Epithelial cell of proximal tubule (primary cell): ENCODE data around the gene DMAC2L. TPM values are rescaled to one million over a fixed set of nuclear protein-coding genes. Genes with fewer than 3 reads are reported as not detected.
"Not testable (repeated sequence)": the region's sequence is repeated elsewhere in the genome, so short reads cannot be mapped to it uniquely, and the experiment has no call there.

Experiments
- DNase-seq: peaks from one replicate; pipeline ENCODE4 v3.0.0-alpha.2; 2011; ENCODE audit warnings: low read depth
- H3K4me3 ChIP-seq: 2 replicates; pipeline ENCODE4 v1.5.1; 2011; ENCODE audit warnings: low read depth, mild to moderate bottlenecking, low read length
- total RNA-seq: library from RNA; depleted of rRNA; stranded (reverse); fragments of >200 nt; gene quantifications from 2 replicates; pipeline ENCODE4 v1.2.3, GENCODE V29; 2015
- TF ChIP-seq, protein P1 (sequence below): conservative IDR thresholded peaks from 2 replicates; pipeline ENCODE4 v1.5.1; 2012; ENCODE audit warnings: low read depth, mild to moderate bottlenecking, low read length

Gene DMAC2L
- total RNA-seq, 1 donor from 2014 or later: 5.4 TPM

- H3K4me3 ChIP-seq: no peak overlapping the region
- no peak for DNase-seq
- TF ChIP-seq, protein P1, sequence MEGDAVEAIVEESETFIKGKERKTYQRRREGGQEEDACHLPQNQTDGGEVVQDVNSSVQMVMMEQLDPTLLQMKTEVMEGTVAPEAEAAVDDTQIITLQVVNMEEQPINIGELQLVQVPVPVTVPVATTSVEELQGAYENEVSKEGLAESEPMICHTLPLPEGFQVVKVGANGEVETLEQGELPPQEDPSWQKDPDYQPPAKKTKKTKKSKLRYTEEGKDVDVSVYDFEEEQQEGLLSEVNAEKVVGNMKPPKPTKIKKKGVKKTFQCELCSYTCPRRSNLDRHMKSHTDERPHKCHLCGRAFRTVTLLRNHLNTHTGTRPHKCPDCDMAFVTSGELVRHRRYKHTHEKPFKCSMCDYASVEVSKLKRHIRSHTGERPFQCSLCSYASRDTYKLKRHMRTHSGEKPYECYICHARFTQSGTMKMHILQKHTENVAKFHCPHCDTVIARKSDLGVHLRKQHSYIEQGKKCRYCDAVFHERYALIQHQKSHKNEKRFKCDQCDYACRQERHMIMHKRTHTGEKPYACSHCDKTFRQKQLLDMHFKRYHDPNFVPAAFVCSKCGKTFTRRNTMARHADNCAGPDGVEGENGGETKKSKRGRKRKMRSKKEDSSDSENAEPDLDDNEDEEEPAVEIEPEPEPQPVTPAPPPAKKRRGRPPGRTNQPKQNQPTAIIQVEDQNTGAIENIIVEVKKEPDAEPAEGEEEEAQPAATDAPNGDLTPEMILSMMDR: no peak
Observed at GRCh38 chr14:50352584-50352983, 40.5 kb downstream of the DMAC2L start.

DNA sequence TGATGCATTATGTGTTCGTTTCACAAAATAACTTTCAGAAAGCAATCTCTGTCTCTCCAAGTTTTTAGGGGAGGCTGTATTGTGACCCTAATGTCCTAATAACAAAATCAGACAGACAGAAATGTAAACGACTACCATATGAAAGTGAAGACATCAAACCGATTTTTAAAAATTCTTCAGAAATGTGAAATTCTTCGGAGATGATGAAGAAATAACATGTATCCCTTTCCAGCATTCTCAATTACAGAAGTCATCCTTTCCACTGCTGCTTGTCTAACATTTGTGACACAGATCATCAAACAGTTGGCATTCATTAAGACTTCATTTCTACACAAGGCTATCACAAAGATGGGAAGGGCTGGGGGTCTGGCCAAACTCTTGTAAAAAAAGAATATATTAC, 41.0 kb downstream of the DMAC2L start:
- TF ChIP-seq, protein P1: no peak
- H3K4me3 ChIP-seq: no peak overlapping the region

GRCh38 chr14:50354527-50354926, 42.4 kb downstream of the DMAC2L start:
- TF ChIP-seq, protein P1: no peak
- no peak overlapping the region for H3K4me3 ChIP-seq
- DNase-seq: no peak

More for the DNA sequence above, 41.0 kb downstream of the DMAC2L start:
- DNase-seq: no peak

- DNase-seq: no peak
- TF ChIP-seq, protein P1: no peak
- H3K4me3 ChIP-seq: no peak overlapping the region
Observed at GRCh38 chr14:50355692-50356091, 43.6 kb downstream of the DMAC2L start.

- not testable (repeated sequence) for H3K4me3 ChIP-seq
Observed at GRCh38 chr14:50356283-50356682, 44.2 kb downstream of the DMAC2L start.

GRCh38 chr14:50357124-50357523, 45.0 kb downstream of the DMAC2L start:
- no peak overlapping the region for H3K4me3 ChIP-seq
- TF ChIP-seq, protein P1: no peak
- no peak for DNase-seq

More at GRCh38 chr14:50356283-50356682, 44.2 kb downstream of the DMAC2L start:
- DNase-seq: not testable (repeated sequence)

DNA sequence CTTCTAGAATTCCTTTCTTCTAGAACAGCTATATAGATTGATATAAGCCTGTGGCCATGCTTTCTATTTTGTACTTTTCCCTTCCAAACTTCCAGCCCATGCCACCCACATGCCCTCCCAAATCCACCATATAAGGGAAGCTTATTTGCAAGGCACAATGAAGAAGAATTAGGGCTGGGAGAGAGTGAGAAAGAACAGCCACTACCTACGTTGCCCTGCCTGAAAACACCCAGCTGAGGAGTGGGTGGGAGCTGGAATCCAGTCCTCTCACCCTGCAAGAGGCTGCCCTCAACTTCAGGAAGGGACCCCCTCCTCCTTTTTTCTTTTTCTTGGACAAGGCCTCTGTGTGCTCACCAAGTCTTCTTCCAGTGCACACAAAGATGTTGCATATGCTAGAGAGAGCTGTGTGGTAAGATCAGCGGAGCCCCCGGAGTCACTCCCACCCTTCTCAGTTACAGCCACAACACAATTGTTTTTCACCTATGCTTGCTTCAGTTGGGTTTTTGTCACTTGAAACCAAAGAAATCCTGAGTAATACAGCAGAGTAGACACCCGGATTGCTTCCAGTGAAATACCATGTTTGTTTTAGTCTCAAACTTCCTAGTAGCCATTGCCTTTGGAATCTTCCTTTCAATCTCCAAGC, 45.8 kb downstream of the DMAC2L start:
- no peak for DNase-seq
- TF ChIP-seq, protein P1: no peak
- H3K4me3 ChIP-seq: no peak overlapping the region
